ENCODE results near the gene DKK1.

The DKK1 gene

GRCh38 chr10:52297747-52298146 lies 16.3 kb upstream of the DKK1 start:
- TF ChIP-seq OVOL3 (tag by site-specific recombination; IDR thresholded peaks at IDR 0.05) (no peak), ZFP3 (tag by site-specific recombination; IDR thresholded peaks at IDR 0.05; ENCODE audit: low read depth) (no peak), ZNF692 (tag by site-specific recombination; IDR thresholded peaks at IDR 0.05) (no peak), ZNF10 (tag by site-specific recombination; IDR thresholded peaks at IDR 0.05) (no peak), ZNF138 (tag by site-specific recombination; IDR thresholded peaks at IDR 0.05; ENCODE audit: borderline replicate concordance) (no peak), ZSCAN4 (tag by site-specific recombination; IDR thresholded peaks at IDR 0.05) (no peak), ZNF184 (tag by site-specific recombination; IDR thresholded peaks at IDR 0.05) (no peak), ZNF366 (tag by site-specific recombination; conservative IDR thresholded peaks at IDR 0.05) (no peak), ZNF560 (tag by site-specific recombination; IDR thresholded peaks at IDR 0.05; ENCODE audit: borderline replicate concordance) (no peak), KLF9 (tag by site-specific recombination; IDR thresholded peaks at IDR 0.05; ENCODE audit: low read depth) (no peak), ZNF140 (tag by site-specific recombination; IDR thresholded peaks at IDR 0.05) (no peak), RBAK (tag by site-specific recombination; IDR thresholded peaks at IDR 0.05) (no peak), ZNF660 (tag by site-specific recombination; IDR thresholded peaks at IDR 0.05) (no peak), ZSCAN23 (tag by site-specific recombination; IDR thresholded peaks at IDR 0.05) (no peak), EGR2 (tag by site-specific recombination; IDR thresholded peaks at IDR 0.05; ENCODE audit: low read depth) (no peak), ZIC2 (tag by site-specific recombination; IDR thresholded peaks at IDR 0.05) (no peak), ZNF148 (tag by site-specific recombination; IDR thresholded peaks at IDR 0.05; ENCODE audit: borderline replicate concordance) (no peak), GLIS2 (tag by site-specific recombination; IDR thresholded peaks at IDR 0.05) (no peak), AEBP2 (tag by site-specific recombination; IDR thresholded peaks at IDR 0.05; ENCODE audit: borderline replicate concordance) (no peak), SP2 (tag by site-specific recombination; IDR thresholded peaks at IDR 0.05) (no peak)
- Histone ChIP-seq H3K27ac (ENCODE audit: extremely low read depth, low read depth, low read length) (no peak overlapping the region), H3K9me3 (ENCODE audit: control insufficient read depth, insufficient read depth, low read depth, low read length) (no peaks in the 10 kb centered on the region), H3K4me3 (ENCODE audit: low read depth, low read length) (no peak overlapping the region), H3K4me1 (ENCODE audit: control insufficient read depth, insufficient read depth, low read length) (no peaks in the 10 kb centered on the region), H3K36me3 (ENCODE audit: control insufficient read depth in 2 of 2, insufficient read depth in 1 of 2, low read length in 2 of 2) (no peaks in the 10 kb centered on the region)
- CTCF ChIA-PET: interaction anchor here (1.0 to 1.2 kb wide), 2 partner anchors 10 to 40 kb away, joined by 3 to 5 read pairs; no protein-coding TSS in a partner anchor
- POLR2A ChIA-PET: no interaction called here
